Measurements from ENCODE around the gene CTNNA3. TPM values are rescaled to one million over a fixed set of nuclear protein-coding genes. Genes with fewer than 3 reads are reported as not detected.

The CTNNA3 gene
- total and polyA plus RNA-seq, 2 of the 4 experiments (the other 2 are of a cell fraction), result 0.19 to 0.90 TPM

DNA sequence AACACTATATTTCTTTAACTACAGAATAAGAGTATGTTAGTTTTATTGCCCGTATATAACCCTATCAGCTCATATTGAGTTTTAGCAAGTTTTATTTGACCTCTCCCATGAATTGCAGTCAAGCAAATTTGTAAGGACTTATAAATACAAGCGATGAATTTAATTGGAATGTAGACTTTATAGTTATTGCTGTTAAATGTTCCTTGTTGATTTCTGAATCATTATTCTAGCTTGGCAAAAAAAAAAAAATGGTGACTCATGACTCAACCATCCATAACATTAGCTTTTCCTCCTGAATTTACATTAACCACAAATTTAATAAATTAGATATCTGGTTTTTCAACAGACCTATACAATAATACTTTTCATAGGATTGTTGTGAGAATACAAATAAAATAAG lies 1104.1 kb downstream of the CTNNA3 start:
- in situ Hi-C loops (cut with MboI; ENCODE audit: low sequenced_read_pairs), result no loop called here
- Histone ChIP-seq H3K4me3 (ENCODE audit: insufficient read depth, low read depth, low read length) (no peak overlapping the region), H3K36me3 (ENCODE audit: control insufficient read depth, insufficient read depth, low read length) (no peaks in the 10 kb centered on the region), H3K4me2 (ENCODE audit: low read depth, low read length) (no peak overlapping the region), H3K79me1 (ENCODE audit: low read depth in 1 of 2, low read length in 2 of 2) (no peaks in the 10 kb centered on the region), H4K8ac (ENCODE audit: low read depth in 2 of 2, low read length in 2 of 2) (no peak overlapping the region), H4K5ac (ENCODE audit: low read depth, low read length) (no peak overlapping the region), H3K18ac (ENCODE audit: low read depth, low read length) (no peak overlapping the region), H3K9ac (ENCODE audit: low read depth, low read length) (no peak overlapping the region), H3K4ac (ENCODE audit: low read depth, low read length) (no peak overlapping the region), H2BK15ac (ENCODE audit: low read depth, low read length) (no peak overlapping the region), H3K23ac (ENCODE audit: low read depth, low read length) (no peak overlapping the region), H2BK5ac (ENCODE audit: low read depth, low read length, poor library complexity, severe bottlenecking) (no peak overlapping the region), H3K9me3 (ENCODE audit: control insufficient read depth, insufficient read depth, low read length) (no peaks in the 10 kb centered on the region), H3K4me1 (ENCODE audit: control insufficient read depth, insufficient read depth, low read length) (no peaks in the 10 kb centered on the region), H2AK9ac (replicated peaks; ENCODE audit: low read depth, low read length, poor library complexity) (no peak overlapping the region), H3K14ac (replicated peaks; ENCODE audit: low read depth, low read length) (no peak overlapping the region), H3K56ac (ENCODE audit: extremely low read depth, insufficient read depth, low read length) (no peak overlapping the region), H4K91ac (ENCODE audit: insufficient read depth, low read depth, low read length) (no peak overlapping the region), H2AK5ac (ENCODE audit: low read depth, low read length) (no peak overlapping the region), H3K27me3 (ENCODE audit: control insufficient read depth, insufficient read depth, low read length) (no peaks in the 10 kb centered on the region), H2AFZ (replicated peaks; ENCODE audit: low read length, poor library complexity) (no peak overlapping the region), H2BK20ac (ENCODE audit: low read depth, low read length) (no peak overlapping the region), H3K9me1 (ENCODE audit: insufficient read depth, low read length) (no peaks in the 10 kb centered on the region), H4K20me1 (ENCODE audit: insufficient read depth, low read length) (no peaks in the 10 kb centered on the region), H2BK120ac (ENCODE audit: low read depth, low read length) (no peak overlapping the region), H3K27ac (ENCODE audit: insufficient read depth, low read length) (no peak overlapping the region)
- no peak for ATAC-seq (ENCODE audit: low read depth)
- intact Hi-C loops (cut with micrococcal nuclease), result no loop called here
- CTCF ChIA-PET, result no interaction called here
- BruUV-seq (replicated peaks), result no TSS peak
- dilution Hi-C loops (cut with HindIII; ENCODE audit: low sequenced_read_pairs, unreplicated experiment), result no loop called here
- no CpG with 5 or more reads among the region's 2 CpGs for WGBS, 2 experiments (ENCODE audit: extremely low coverage in 2 of 2, insufficient read length in 1 of 2)
- no peak for TF ChIP-seq RFX5 (IDR thresholded peaks at IDR 0.05; ENCODE audit: low read depth, low read length)
- TF ChIP-seq, protein P1, sequence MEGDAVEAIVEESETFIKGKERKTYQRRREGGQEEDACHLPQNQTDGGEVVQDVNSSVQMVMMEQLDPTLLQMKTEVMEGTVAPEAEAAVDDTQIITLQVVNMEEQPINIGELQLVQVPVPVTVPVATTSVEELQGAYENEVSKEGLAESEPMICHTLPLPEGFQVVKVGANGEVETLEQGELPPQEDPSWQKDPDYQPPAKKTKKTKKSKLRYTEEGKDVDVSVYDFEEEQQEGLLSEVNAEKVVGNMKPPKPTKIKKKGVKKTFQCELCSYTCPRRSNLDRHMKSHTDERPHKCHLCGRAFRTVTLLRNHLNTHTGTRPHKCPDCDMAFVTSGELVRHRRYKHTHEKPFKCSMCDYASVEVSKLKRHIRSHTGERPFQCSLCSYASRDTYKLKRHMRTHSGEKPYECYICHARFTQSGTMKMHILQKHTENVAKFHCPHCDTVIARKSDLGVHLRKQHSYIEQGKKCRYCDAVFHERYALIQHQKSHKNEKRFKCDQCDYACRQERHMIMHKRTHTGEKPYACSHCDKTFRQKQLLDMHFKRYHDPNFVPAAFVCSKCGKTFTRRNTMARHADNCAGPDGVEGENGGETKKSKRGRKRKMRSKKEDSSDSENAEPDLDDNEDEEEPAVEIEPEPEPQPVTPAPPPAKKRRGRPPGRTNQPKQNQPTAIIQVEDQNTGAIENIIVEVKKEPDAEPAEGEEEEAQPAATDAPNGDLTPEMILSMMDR (conservative IDR thresholded peaks at IDR 0.05; ENCODE audit: low read depth, low read length), result no peak
- TF ChIP-seq MXI1 (IDR thresholded peaks at IDR 0.05; ENCODE audit: borderline replicate concordance, low read depth, low read length), result no peak
- TF ChIP-seq NFE2L2 (IDR thresholded peaks at IDR 0.05; ENCODE audit: low read depth, low read length), result no peak
- TF ChIP-seq FOS (IDR thresholded peaks at IDR 0.05; ENCODE audit: low read depth, low read length), result no peak
- no peak for TF ChIP-seq MAZ (IDR thresholded peaks at IDR 0.05; ENCODE audit: borderline replicate concordance, low read depth, low read length)
- TF ChIP-seq, protein P2, sequence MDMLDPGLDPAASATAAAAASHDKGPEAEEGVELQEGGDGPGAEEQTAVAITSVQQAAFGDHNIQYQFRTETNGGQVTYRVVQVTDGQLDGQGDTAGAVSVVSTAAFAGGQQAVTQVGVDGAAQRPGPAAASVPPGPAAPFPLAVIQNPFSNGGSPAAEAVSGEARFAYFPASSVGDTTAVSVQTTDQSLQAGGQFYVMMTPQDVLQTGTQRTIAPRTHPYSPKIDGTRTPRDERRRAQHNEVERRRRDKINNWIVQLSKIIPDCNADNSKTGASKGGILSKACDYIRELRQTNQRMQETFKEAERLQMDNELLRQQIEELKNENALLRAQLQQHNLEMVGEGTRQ (IDR thresholded peaks at IDR 0.05; ENCODE audit: low read depth, low read length), result no peak
- no peak for TF ChIP-seq BHLHE40 (IDR thresholded peaks at IDR 0.05; ENCODE audit: low read depth, low read length)
- TF ChIP-seq ELK1 (IDR thresholded peaks at IDR 0.05; ENCODE audit: borderline replicate concordance, low read depth, low read length), result no peak
- no peak for TF ChIP-seq RAD21 (IDR thresholded peaks at IDR 0.05; ENCODE audit: low read length)
- TF ChIP-seq POLR2A (IDR thresholded peaks at IDR 0.05; ENCODE audit: low read depth, low read length), result no peak
- no peak for TF ChIP-seq SMC3 (IDR thresholded peaks at IDR 0.05; ENCODE audit: low read depth, low read length)
- TF ChIP-seq CEBPB (IDR thresholded peaks at IDR 0.05; ENCODE audit: low read depth, low read length), result no peak
- no peak for TF ChIP-seq MAFK (IDR thresholded peaks at IDR 0.05; ENCODE audit: low read depth, low read length)
- TF ChIP-seq CHD1 (IDR thresholded peaks at IDR 0.05; ENCODE audit: low read depth, low read length), result no peak
- TF ChIP-seq RCOR1 (IDR thresholded peaks at IDR 0.05; ENCODE audit: insufficient replicate concordance, low read length), result no peak
- POLR2A ChIA-PET (ENCODE audit: unreplicated experiment), result no interaction called here
- peak; percentile 41 for DNase-seq
